Measurements from ENCODE around the gene TMEM247.

DNA sequence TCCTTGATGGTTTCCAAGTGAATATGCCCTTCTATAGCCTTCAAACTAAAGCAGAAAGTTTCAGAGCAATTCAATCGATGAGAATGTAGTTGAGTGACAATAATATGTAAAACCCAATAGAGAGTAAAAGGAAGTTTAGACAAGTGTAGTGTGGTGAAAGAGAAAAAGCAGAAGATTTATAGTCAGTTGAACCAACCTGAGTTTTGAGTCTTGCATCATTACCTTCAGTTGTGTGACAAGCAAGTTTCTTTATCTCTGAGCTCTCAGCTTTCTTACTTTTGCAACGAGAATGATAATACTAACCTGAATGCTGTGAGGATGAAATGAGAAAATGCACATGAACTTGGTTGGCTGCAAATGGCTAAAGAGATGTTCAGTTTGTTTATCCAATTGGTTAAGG, 40.6 kb upstream of the TMEM247 start:
- TF ChIP-seq, protein P1, sequence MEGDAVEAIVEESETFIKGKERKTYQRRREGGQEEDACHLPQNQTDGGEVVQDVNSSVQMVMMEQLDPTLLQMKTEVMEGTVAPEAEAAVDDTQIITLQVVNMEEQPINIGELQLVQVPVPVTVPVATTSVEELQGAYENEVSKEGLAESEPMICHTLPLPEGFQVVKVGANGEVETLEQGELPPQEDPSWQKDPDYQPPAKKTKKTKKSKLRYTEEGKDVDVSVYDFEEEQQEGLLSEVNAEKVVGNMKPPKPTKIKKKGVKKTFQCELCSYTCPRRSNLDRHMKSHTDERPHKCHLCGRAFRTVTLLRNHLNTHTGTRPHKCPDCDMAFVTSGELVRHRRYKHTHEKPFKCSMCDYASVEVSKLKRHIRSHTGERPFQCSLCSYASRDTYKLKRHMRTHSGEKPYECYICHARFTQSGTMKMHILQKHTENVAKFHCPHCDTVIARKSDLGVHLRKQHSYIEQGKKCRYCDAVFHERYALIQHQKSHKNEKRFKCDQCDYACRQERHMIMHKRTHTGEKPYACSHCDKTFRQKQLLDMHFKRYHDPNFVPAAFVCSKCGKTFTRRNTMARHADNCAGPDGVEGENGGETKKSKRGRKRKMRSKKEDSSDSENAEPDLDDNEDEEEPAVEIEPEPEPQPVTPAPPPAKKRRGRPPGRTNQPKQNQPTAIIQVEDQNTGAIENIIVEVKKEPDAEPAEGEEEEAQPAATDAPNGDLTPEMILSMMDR (conservative IDR thresholded peaks at IDR 0.05): no peak
- TF ChIP-seq ZFX (IDR thresholded peaks at IDR 0.05): no peak

Data from C4-2B (cell line).